SIG-M5 treated with dmso at 0.1 percent for 504 hours (cell line): Measurements from ENCODE around the gene TOLLIP.
A peak's percentile ranks its signal among the peaks of the same experiment; 100 is the strongest.
"Not testable (repeated sequence)": the region's sequence is repeated elsewhere in the genome, so short reads cannot be mapped to it uniquely, and the experiment has no call there.

Experiments used
- DNase-seq: peaks from one replicate; lab custom pipeline; 2025; ENCODE audit not compliant: unreplicated experiment; lab: John Stamatoyannopoulos, UW

Gene TOLLIP

GRCh38 chr11:1309498-1310317, at the start of gene TOLLIP:
TOLLIP (minus strand) TSS chr11:1309632; CDS start chr11:1309498, 134 bp downstream.
- DNase-seq, result peak; percentile 79

DNA sequence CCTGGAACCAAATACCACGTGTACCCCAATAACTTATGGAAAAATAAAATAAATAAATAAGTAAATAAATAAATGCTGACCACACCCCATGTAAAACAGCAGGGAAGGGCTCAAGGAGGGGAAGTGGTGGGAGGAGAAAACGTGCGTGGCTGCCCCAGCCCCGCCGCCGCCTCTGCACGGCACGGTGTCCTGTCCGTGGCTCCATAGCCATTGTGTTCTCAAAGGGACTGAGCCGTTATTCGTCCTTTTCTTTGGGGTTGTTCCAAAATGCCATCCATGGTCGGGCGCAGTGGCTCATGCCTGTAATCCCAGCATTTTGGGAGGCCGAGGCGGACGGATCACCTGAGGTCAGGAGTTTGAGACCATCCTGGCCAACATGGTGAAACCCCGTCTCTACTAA, 49.5 kb upstream of the TOLLIP start:
- not testable (repeated sequence) for DNase-seq

GRCh38 chr11:1358286-1358685, 48.9 kb upstream of the TOLLIP start:
- no peak for DNase-seq

- no peak for DNase-seq
Measured at GRCh38 chr11:1356478-1356960, 47.1 kb upstream of the TOLLIP start.

- DNase-seq, result no peak
Measured at GRCh38 chr11:1356007-1356435, 46.6 kb upstream of the TOLLIP start.

GRCh38 chr11:1354125-1354938, 44.9 kb upstream of the TOLLIP start:
- DNase-seq, result no peak

DNA sequence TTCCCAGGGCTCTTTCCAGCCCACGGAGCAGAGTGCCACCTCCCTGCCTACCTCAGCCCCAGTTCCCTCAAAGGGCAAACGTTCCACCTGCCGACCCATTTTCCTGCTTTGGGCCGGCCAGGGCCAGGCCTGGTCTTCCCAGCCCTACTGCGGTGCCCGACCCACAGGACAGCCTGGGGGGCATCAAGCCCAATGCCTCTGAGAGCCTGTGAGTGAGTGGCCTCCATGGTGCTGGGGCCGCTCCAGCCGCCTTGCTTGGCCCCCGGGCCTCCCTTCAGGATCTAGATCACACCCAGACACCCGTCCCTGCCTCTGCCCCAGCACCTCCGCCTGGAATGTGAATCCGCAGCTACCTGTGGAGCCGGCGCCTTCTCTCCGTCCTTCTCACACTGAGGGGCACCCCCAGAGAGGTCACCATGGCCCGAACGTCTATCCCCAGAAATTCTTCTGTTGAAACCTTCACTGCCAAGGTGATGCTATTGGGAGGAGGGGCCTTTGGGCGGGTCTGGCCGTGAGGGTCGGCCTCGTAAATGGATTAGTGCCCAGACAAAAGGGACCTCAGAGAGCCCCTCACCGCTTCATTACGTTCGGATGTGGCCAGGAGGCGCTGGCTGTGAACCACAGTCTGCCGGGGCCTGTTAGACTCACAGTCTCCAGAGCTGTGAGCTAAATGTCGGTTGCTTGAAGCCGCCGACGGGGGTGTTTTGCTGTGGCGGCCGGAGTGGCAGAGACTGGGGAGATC, 44.1 kb upstream of the TOLLIP start:
- no peak for DNase-seq

GRCh38 chr11:1352696-1353382, 43.4 kb upstream of the TOLLIP start:
- DNase-seq, result no peak

- no peak for DNase-seq
Measured at GRCh38 chr11:1351278-1351937, 42.0 kb upstream of the TOLLIP start.

DNA sequence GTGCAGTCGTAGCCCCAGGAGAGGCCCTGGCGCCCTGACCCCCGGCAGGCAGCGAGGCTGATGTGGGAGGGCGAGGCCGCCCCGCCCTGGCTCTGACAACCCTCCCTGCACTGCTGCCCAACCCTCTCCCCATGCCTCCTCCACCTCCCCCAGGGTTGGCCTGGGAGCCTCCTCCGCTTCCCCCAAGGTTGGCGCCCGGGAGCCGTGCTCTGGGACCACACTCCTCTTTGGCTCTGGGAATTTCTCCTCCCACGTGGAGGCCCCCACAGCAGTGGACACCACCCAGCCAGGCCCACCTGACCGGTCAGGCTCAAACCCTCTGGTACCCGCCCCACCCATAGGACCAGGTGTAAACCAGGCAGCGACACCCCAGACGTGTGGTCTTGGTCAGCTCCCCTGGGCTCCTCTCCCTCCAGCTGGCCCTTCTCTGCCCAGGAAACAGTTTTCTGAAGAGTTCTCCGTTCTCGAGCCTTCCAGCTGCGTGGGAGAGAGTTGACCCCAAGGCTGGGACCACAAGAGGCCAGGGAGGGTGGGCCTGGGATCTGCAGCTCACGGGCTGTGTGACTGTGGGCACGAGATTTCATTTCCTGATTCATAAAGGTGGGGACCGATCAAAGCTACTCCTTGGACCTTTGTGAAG, 40.8 kb upstream of the TOLLIP start:
- DNase-seq, result no peak

- no peak for DNase-seq
Measured at GRCh38 chr11:1349327-1350041, 40.1 kb upstream of the TOLLIP start.

GRCh38 chr11:1348796-1349326, 39.4 kb upstream of the TOLLIP start:
- no peak for DNase-seq

- no peak for DNase-seq
Measured at GRCh38 chr11:1348146-1348795, 38.8 kb upstream of the TOLLIP start.

GRCh38 chr11:1347411-1347999, 38.1 kb upstream of the TOLLIP start:
- DNase-seq, result not testable (repeated sequence)

GRCh38 chr11:1346669-1347390, 37.4 kb upstream of the TOLLIP start:
- DNase-seq, result no peak

DNA sequence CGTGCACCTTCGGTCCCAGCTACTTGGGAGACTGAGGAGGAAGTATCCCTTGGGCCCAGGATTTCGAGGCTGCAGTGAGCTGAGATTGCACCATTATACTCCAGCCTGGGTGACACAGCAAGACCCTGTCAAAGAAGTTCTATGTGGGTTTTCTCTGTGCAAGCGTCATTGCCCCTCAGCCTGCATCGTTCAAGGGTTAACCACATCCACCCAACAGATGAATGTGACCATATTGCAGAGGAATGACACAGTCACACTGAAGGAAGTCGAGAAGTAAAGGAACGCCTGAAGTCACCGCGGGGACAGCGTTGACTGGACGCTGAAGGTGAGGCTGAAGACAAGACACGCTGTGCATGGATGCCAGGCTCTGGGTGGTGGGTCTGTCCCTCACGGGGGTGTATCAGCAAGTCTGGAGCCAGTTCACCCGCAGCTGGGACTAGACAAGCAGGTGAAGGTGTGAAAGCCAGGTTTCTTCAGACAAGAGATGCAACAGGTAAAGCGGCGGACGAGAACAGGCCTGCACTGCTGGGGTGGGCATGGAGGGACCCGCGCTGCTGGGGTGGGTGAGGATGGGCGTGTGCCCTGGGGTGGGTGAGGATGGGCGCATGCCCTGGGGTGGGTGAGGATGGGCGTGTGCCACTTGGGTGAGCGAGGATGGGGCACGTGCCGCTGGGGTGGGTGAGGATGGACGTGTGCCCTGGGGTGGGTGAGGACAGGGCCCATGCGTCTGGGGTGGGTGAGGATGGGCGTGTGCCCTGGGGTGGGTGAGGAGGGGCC, 36.5 kb upstream of the TOLLIP start:
- DNase-seq, result peak; percentile 51
